Endothelial cell of umbilical vein (primary cell): ENCODE data around the gene SCAPER.

Experiments
- EZH2 ChIP-seq: IDR thresholded peaks from 2 replicates; pipeline ENCODE4 v1.6.1; 2012; ENCODE audit warnings: borderline replicate concordance, low read depth, mild to moderate bottlenecking, moderate library complexity, low read length, inconsistent platforms; ENCODE audit not compliant: severe bottlenecking
- JUN ChIP-seq: IDR thresholded peaks from 2 replicates; pipeline ENCODE4 v1.6.1; 2011; ENCODE audit warnings: borderline replicate concordance, low read depth; ENCODE audit not compliant: insufficient read length, insufficient read depth
- MAX ChIP-seq: IDR thresholded peaks from 2 replicates; pipeline ENCODE4 v1.6.1; 2011; ENCODE audit not compliant: insufficient read depth, insufficient read length
- MYC ChIP-seq: IDR thresholded peaks from one replicate; pipeline ENCODE4 v1.6.1; 2011; ENCODE audit warnings: mild to moderate bottlenecking, low read depth, low read length
- POLR2A ChIP-seq: IDR thresholded peaks from 2 replicates; pipeline ENCODE4 v1.6.1; 2012; ENCODE audit warnings: low read depth, mild to moderate bottlenecking, control low read depth, low read length
- POLR2AphosphoS5 ChIP-seq: IDR thresholded peaks from 2 replicates; pipeline ENCODE4 v1.6.1; 2012; ENCODE audit warnings: low read depth, mild to moderate bottlenecking, control low read depth, low read length, moderate library complexity; ENCODE audit not compliant: insufficient read depth
- TF ChIP-seq, protein P1 (sequence below), 2 donors: IDR thresholded peaks; 1 replicate in 1 of 2; 2 replicates in 1 of 2; pipeline ENCODE4 v1.5.1; 2011; ENCODE audit warnings: low read length in 2 of 2, mild to moderate bottlenecking in 2 of 2, moderate library complexity in 2 of 2, control low read depth in 1 of 2, inconsistent platforms in 1 of 2, low read depth in 1 of 2; ENCODE audit not compliant: insufficient read depth in 1 of 2; ENCODE audit errors: extremely low read depth in 1 of 2

DNA sequence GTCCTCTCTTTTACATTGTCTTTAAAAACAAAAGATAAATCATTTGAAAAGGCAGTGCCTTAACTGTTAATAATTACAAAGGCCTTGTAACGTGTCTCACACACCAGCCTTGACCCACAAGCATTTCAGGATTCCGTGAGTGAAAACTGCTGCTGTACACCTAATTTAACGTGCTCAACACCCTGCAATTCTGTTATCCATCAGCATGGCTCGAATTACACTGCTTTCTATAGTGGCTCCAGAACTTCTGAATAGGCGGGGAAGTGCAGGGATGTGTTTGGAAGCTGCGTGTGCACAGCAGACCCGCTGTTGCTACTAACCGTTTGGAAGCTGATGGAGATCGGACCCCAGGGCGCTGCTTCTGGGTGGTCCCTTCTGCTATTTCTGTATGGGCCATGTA, 584.0 kb downstream of the SCAPER start:
- TF ChIP-seq, protein P1, sequence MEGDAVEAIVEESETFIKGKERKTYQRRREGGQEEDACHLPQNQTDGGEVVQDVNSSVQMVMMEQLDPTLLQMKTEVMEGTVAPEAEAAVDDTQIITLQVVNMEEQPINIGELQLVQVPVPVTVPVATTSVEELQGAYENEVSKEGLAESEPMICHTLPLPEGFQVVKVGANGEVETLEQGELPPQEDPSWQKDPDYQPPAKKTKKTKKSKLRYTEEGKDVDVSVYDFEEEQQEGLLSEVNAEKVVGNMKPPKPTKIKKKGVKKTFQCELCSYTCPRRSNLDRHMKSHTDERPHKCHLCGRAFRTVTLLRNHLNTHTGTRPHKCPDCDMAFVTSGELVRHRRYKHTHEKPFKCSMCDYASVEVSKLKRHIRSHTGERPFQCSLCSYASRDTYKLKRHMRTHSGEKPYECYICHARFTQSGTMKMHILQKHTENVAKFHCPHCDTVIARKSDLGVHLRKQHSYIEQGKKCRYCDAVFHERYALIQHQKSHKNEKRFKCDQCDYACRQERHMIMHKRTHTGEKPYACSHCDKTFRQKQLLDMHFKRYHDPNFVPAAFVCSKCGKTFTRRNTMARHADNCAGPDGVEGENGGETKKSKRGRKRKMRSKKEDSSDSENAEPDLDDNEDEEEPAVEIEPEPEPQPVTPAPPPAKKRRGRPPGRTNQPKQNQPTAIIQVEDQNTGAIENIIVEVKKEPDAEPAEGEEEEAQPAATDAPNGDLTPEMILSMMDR (IDR thresholded peaks at IDR 0.05; ENCODE audit: extremely low read depth in 1 of 2, insufficient read depth in 1 of 2, low read depth in 1 of 2, low read length in 2 of 2): no peak
- no peak for TF ChIP-seq EZH2
- no peak for TF ChIP-seq POLR2A
- TF ChIP-seq MYC: no peak
- TF ChIP-seq MAX: no peak
- TF ChIP-seq POLR2AphosphoS5: no peak
- TF ChIP-seq JUN: no peak
